ENCODE data around the gene MRPS7.
"Not testable (repeated sequence)": the region's sequence is repeated elsewhere in the genome, so short reads cannot be mapped to it uniquely, and the experiment has no call there.

Gene MRPS7

DNA sequence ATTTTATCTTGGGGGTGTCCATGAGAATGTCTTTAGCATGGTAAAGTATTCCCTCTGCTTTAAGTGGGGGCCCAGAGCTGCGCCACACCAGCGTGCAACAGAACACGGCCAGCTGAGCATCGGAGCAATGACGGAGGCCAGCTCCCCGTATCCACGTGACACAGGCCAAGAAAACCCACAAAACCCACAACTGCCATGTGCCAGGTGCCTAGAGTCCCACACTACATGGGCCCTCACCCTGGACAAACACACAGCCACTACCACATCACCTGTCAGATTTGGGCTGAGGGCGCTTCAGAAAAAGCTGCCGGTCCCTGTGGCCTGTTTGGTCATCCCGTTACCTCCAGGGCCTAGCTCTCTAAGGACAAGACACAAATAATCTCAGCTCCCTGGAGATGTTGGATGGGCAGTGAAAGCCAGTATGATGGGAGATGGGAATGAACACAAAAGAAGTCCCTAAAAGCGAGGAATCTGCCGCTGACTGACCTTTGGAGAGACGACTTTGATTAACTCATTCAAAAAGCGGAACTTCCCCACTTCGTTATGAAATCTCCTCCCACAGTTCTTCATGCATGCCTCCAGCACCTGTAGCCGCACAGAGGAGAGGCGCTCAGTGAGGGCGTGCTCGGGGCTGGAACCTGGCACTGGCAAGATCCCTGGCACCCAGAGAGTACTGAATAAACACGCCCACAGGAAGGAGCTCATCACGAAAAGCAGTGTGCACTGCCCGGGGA, 17.4 kb upstream of the MRPS7 start:
- no peak for DNase-seq

GRCh38 chr17:75245011-75245410, 16.7 kb upstream of the MRPS7 start:
- DNase-seq: no peak

DNA sequence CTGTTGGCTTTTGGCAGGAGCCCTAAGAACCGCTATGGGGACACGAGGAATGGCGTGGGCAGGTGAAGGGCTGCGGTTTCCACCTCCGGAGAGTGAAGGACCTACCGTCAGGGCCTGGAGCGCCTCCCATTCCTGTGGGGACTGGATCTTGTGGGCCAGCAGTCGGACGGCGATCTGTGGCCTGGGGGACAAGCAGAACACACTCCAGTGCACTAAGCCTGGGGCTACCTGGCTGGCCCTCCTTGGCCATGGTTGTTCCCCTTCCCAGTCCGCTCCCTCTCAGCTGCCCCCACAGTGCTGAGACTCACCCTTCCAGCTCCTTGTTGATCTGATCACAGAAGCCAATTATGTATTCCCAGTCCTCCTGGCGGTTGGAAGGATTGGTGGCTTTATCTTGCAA, 15.3 kb upstream of the MRPS7 start:
- DNase-seq: no peak

GRCh38 chr17:75249564-75249963, 12.1 kb upstream of the MRPS7 start:
- no peak for DNase-seq

DNA sequence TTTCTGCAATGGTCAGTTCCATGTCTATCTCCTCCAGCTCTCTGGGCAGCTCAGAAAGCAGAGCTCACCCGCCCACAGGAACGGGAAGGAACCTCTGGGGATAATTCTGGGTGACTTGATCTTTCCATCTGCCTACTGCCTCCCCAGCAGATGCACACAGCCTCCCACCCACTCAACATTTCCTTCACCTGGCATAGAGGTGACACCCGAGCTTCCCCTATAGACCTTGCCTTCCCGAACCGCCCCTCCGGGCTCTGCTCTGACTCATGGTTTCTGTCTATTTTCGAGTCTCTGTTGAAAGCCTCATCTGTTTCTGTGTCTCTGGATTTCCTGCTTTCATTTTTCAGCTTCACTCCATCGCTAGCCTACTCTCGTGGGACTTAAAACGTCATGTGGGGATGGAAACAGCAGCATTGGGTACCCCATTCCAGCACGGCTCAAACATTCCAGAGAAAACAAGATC, 11.6 kb upstream of the MRPS7 start:
- no peak for DNase-seq

DNA sequence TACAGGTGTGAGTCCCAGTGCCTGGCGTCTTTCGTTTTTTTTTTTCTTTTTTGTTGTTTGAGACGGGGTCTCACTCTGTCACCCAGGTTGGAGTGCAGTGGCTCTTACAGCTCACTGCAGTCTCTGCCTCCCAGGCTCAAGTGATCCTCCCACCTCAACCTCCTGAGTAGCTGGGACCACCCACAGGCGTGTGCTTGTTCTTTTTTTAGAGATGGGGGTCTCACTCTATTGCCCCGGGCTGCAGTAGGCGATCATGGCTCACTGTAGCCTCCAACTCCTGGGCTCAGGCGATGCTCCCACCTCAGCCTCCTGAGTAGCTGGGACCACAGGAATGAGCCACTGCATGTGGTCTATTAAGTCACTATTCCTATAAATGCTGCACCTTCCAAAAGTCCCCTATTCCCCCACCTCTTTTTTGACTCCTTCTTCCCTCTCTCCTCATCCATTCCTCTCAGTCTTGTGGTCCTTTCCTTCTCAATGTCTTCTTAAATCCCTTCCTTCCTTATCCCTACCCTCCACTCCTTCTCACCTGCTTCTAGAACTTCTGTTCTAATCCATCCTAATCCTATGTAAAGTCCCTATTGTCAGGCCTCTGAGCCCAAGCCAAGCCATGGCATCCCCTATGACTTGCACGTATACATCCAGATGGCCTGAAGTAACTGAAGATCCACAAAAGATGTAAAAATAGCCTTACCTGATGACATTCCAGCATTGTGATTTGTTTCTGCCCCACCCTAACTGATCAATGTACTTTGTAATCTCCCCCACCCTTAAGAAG, 9.5 kb upstream of the MRPS7 start:
- no peak for DNase-seq

DNA sequence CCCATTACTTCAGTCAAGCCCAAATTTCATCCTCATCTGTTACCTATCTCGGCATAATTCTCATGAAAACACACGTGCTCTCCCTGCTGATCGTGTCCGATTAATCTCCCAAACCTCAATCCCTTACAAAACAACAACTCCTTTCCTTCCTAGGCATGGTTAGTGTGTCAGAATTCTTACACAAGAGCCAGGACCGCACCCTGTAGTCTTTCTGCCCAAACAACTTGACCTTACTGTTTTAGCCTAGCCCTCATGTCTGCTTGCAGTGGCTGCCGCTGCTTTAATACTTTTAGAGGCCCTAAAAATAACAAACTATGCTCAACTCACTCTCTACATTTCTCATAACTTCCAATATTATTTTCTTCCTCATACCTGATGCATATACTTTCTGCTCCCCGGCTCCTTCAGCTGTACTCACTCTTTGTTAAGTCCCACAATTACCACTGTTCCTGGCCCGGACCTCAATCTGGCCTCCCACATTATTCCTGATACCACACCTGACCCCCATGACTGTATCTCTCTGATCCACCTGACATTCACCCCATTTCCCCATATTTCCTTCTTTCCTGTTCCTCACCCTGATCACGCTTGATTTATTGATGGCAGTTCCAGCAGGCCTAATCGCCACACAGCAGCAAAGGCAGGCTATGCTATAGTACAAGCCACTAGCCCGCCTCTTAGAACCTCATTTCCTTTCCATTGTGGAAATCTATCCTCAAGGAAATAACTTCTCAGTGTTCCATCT, 5.6 kb upstream of the MRPS7 start:
- not testable (repeated sequence) for DNase-seq

GRCh38 chr17:75257228-75257627, 4.5 kb upstream of the MRPS7 start:
- DNase-seq: not testable (repeated sequence)

- no peak for DNase-seq
Measured at GRCh38 chr17:75260641-75261335, 891 bp upstream of the MRPS7 start.

DNA sequence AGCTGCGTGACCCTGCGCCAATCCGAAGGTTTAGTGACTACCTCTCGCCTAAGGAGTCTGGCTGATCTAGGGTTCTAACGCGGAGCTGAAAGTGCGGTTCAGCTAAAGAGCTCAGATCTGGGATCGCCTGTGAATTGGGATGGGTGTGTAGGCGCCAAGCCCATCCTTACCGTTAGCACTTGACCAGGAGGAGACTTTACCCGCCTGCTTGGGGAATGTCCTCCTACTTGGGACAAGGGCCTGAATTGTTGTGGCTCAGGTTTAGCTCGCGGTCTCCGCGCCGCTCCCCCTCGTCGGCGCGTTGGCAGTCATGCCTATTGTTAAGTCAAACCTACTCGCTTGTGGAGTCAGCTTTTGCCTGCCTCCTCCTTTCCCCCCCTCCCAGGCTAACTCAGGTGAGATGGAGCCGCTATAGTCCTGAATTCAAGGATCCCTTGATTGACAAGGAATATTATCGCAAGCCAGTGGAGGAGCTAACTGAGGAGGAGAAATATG, 480 bp downstream of the MRPS7 start:
- DNase-seq: no peak

- DNase-seq: no peak
Measured at GRCh38 chr17:75263055-75263454, 1.4 kb downstream of the MRPS7 start.

- no peak for DNase-seq
Measured at GRCh38 chr17:75265614-75266315, 4.1 kb downstream of the MRPS7 start.

DNA sequence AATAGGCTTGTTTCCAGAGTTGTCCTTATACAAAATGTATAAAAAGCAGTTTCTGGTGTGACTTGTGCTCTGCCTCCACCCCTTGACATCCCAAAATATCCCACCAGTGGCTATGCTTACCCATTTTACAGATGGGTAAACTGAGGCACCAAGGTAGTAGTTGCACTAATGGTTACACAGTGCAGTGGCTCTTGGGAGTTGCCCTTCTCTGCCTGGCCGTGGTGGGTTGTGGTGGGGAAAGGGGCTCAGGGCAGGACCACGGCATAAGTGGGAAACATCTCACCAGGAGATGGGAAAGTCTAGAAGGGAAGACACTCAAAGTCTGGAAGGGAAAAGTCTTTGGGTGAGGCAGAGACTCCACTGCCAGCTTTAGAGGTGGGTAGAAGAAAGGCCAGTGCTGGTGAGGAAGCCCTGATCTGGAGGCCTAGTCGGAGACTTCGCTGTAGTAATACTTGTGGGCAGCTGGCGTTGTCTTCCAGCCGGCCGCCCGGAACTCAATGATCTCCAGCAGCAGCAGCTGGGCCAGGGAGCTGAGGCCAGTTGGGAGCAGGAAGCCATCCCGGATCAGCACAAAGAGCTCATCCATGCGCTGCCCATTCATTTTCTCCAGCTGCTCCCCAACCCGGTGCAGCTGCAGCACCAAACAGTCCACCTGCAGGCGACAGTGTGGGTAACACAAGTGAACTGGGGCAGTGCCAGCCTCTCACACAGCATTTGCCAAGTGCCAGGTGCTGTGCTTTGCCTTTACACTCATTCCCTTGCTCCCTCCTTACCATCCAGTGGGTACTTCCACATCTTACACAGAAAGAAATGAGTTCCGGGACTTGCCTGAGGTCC, 4.9 kb downstream of the MRPS7 start:
- no peak for DNase-seq

GRCh38 chr17:75267153-75267410, 5.4 kb downstream of the MRPS7 start:
- DNase-seq: no peak

DNA sequence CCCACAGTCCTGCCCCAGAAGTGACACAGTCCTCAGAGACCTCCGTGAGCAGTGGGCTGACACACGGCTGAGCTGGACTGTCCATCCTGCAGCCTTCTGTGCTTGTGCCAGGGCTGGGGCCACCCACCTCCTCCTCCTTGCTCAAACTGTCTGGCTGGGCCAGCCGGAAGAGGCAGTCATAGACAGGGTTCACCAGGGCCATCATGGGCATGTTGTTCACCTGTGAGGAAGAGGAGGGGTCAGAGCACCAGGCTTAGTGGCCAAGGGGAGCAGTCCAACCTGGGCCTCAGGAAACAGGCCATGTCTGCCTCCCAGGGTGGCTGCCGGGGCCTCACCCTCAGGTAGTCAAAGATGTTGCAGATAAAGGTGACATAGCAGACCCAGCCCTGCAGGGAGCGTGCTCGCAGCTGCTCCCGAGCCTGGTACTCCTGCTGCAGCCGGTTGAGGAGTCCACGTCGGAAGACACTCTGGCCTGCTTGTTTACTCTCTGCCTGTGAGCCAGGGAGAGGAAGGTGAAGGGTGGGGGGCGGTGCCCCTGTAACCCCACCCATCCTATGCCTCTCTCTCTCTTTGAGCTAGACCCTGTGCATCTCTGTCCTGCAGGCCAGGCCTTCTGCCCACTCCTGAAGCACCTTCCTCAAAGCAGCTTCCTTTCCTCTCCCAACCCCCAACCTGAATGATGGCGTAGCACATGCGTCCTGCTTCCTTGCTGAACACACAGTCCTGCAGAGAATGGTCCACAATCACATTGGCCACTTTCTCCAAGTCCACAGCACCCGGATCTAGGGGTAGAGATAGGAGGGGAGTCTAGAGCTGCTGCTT, 5.9 kb downstream of the MRPS7 start:
- DNase-seq: no peak

DNA sequence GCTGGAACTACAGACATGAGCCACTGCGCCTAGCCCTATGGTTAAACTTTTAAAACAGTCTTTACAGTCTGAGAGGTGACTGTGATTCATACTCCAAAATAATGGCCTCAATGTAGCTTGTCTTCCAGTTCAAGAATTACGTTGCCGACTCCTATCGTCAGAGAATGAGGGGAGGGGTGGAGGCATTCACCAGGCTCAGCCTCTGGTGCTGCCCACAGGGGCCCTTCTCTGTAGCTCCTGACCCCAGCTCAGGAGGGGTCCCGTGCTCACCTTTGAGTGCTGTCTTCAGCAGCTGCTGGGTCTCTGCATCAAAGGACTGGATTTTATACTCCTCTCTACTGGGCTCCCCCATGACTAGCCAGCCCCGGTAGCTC, 8.2 kb downstream of the MRPS7 start:
- DNase-seq: no peak

DNA sequence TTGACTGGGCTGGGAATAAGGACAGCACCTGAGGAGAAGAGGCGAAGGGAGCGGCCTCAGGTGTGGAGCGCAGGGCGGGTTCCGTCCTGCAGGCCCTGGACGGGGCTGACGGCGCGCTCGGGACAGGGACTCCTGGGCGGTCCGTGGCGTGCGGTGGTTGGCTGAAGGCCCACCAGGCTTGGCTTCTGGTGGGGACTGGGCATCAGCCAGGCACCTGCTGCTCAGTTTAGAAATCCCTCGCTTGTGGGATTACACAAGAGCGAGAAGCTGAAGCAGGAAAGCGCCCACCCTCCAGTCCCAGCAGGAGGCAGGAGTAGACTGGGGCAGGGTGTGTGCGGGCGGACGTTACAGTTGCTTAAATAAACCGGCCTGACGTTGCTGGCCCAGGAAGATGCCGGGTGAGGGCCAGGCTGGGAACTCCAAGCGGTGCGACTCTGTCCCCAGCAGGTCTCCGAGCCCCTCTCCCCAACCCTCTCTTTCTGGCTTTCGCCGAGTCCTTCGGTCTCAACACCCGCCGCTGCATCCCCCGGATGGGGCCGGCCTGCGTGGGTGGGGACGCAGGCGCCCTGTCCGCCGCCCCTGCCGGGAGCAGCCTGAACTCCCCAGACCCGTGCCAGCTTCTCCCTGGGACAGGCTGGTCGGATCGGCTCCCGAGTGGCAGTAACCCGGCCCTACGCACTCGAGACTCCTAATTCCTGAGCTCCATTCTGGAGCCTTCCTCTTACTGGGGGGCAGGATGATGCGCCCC, 8.7 kb downstream of the MRPS7 start:
- DNase-seq: no peak

DNA sequence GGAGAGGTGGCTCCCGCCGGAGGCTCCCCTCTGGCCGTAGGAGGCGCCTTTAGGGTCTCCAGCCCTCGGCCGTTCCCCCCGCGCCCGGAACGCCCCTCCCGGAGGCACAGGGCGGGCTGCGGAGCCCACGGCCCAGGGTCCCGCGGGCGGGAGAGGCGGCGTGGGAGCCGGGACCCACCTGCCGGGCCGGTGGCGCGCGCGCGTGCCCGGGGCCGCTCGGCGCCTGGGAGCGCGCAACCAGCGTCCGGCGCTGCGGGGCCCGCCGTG, 9.2 kb downstream of the MRPS7 start, which contains the start of gene MIF4GD:
Gene MIF4GD, minus strand, starts transcription at position 266 of the 267 bp plus-strand sequence. CDS start 1,036 bp downstream, outside the sequence.
- DNase-seq: no peak

GRCh38 chr17:75271233-75271954, 9.7 kb downstream of the MRPS7 start:
- DNase-seq: no peak

All from NCI-H187 treated with DMSO at 0.1 percent for 48 hours (cell line).